H1 (cell line): ENCODE results near the gene GPC4. TPM values are rescaled to one million over a fixed set of nuclear protein-coding genes. Genes with fewer than 3 reads are reported as not detected.

Experiments used
- CTCF ChIA-PET: fragments of 300-600 bp; sonication (Branson Sonifier 250); formaldehyde crosslinking; loops from one replicate; lab custom pipeline; 2021; ENCODE audit not compliant: partially characterized antibody; lab: Charles Lee
- POLR2A ChIA-PET: fragments of 300-600 bp; sonication (Branson Sonifier 250); formaldehyde crosslinking; loops from one replicate; lab custom pipeline; 2021; ENCODE audit warnings: inconsistent platforms; ENCODE audit not compliant: partially characterized antibody; lab: Charles Lee
- DNase-seq, 2 experiments: peaks; one replicate each; pipeline versions ENCODE4 v3.0.0 to v3.0.0-alpha.2; 2010 to 2022; ENCODE audit warnings: low spot score in 2 of 2, low read depth in 1 of 2, mixed read lengths in 1 of 2
- FAIRE-seq: peaks from 2 replicates; lab custom pipeline; 2011; peaks lifted over from hg19 to GRCh38; lab: Jason Lieb, UNC
- H2AFZ ChIP-seq: 2 replicates; pipeline ENCODE4 v1.8.1; 2012; ENCODE audit warnings: low read length, inconsistent platforms
- H2AK5ac ChIP-seq: 2 replicates; pipeline ENCODE4 v1.6.1; 2013; ENCODE audit warnings: low read depth, low read length
- H2BK120ac ChIP-seq: replicated peaks from 2 replicates; pipeline ENCODE3; 2013; ENCODE audit warnings: low read depth, low read length, inconsistent platforms
- H2BK12ac ChIP-seq: 2 replicates; pipeline ENCODE4 v1.6.1; 2013; ENCODE audit warnings: low read depth, low read length
- H2BK15ac ChIP-seq: 2 replicates; pipeline ENCODE4 v1.6.1; 2013; ENCODE audit warnings: low read length
- H2BK20ac ChIP-seq: 2 replicates; pipeline ENCODE4 v1.6.1; 2013; ENCODE audit warnings: low read length
- H2BK5ac ChIP-seq: 2 replicates; pipeline ENCODE4 v1.6.1; 2013; ENCODE audit warnings: low read depth, low read length
- H3K14ac ChIP-seq: 2 replicates; pipeline ENCODE4 v1.6.1; 2013; ENCODE audit warnings: inconsistent platforms; ENCODE audit not compliant: insufficient read length
- H3K18ac ChIP-seq: 2 replicates; pipeline ENCODE4 v1.6.1; 2013; ENCODE audit warnings: low read length; ENCODE audit errors: extremely low read depth
- H3K23ac ChIP-seq: 2 replicates; pipeline ENCODE4 v1.6.1; 2013; ENCODE audit warnings: inconsistent platforms; ENCODE audit not compliant: insufficient read length
- H3K23me2 ChIP-seq: 2 replicates; pipeline ENCODE4 v1.6.1; 2013; ENCODE audit warnings: low read depth, low read length
- H3K27ac ChIP-seq: 2 replicates; pipeline ENCODE4 v1.6.1; 2011; ENCODE audit warnings: low read depth, low read length, inconsistent platforms
- H3K27me3 ChIP-seq, 4 experiments: replicated peaks in 1 of 4; 1 replicate in 1 of 4; 2 replicates in 3 of 4; pipeline versions ENCODE4 v1.6.1 to v1.8.1; 2011 to 2013; ENCODE audit warnings: low read length in 3 of 4, mild to moderate bottlenecking in 3 of 4, inconsistent platforms in 2 of 4, mixed read lengths in 2 of 4, moderate library complexity in 1 of 4; ENCODE audit not compliant: control insufficient read depth in 3 of 4, insufficient read depth in 3 of 4; ENCODE audit errors: extremely low read depth in 1 of 4
- H3K36me3 ChIP-seq, 4 experiments: 2 replicates each; pipeline versions ENCODE4 v1.6.1 to v1.8.1; 2011 to 2013; ENCODE audit warnings: mild to moderate bottlenecking in 4 of 4, low read length in 3 of 4, moderate library complexity in 2 of 4, control low read depth in 1 of 4, inconsistent platforms in 1 of 4; ENCODE audit not compliant: insufficient read depth in 4 of 4, control insufficient read depth in 2 of 4
- H3K4ac ChIP-seq: replicated peaks from 2 replicates; pipeline ENCODE3; 2013; ENCODE audit warnings: low read length, low read depth, mixed read lengths, inconsistent platforms; ENCODE audit not compliant: insufficient read length
- H3K4me1 ChIP-seq, 4 experiments: replicated peaks in 1 of 4; 1 replicate in 1 of 4; 2 replicates in 3 of 4; pipeline versions ENCODE4 v1.6.1 to v1.8.1; 2011 to 2013; ENCODE audit warnings: low read length in 3 of 4, inconsistent platforms in 2 of 4, mixed read lengths in 1 of 4; ENCODE audit not compliant: insufficient read depth in 4 of 4, control insufficient read depth in 3 of 4
- H3K4me2 ChIP-seq, 2 experiments: 2 replicates each; pipeline versions ENCODE4 v1.6.1 to v1.8.1; 2011 to 2013; ENCODE audit warnings: low read depth in 2 of 2, low read length in 2 of 2, control low read depth in 1 of 2, inconsistent platforms in 1 of 2, mild to moderate bottlenecking in 1 of 2; ENCODE audit not compliant: insufficient read depth in 1 of 2
- H3K4me3 ChIP-seq, 4 experiments: fragments of 200-600, 300-600 bp in 1 of 4; sonication (generic), shearing (Covaris generic), sonication (Bioruptor Twin) in 1 of 4; 2 replicates each; pipeline versions ENCODE4 v1.5.1 to v1.8.1; 2011 to 2016; ENCODE audit warnings: low read length in 4 of 4, low read depth in 3 of 4, control low read depth in 2 of 4, inconsistent platforms in 2 of 4, mild to moderate bottlenecking in 2 of 4, mixed read lengths in 1 of 4, moderate library complexity in 1 of 4; ENCODE audit not compliant: insufficient read depth in 2 of 4; ENCODE audit errors: extremely low read depth in 1 of 4
- H3K56ac ChIP-seq: replicated peaks from 2 replicates; pipeline ENCODE3; 2013; ENCODE audit warnings: low read depth, mild to moderate bottlenecking, mixed read lengths, low read length, inconsistent platforms; ENCODE audit not compliant: insufficient read length
- H3K79me1 ChIP-seq: 2 replicates; pipeline ENCODE4 v1.6.1; 2013; ENCODE audit warnings: low read depth, low read length, control low read depth
- H3K79me2 ChIP-seq, 2 experiments: 2 replicates each; pipeline versions ENCODE4 v1.6.1 to v1.8.1; 2012 to 2013; ENCODE audit warnings: low read length in 2 of 2, mild to moderate bottlenecking in 2 of 2, inconsistent platforms in 1 of 2; ENCODE audit not compliant: insufficient read depth in 2 of 2, control insufficient read depth in 1 of 2
- H3K9ac ChIP-seq, 4 experiments: replicated peaks in 1 of 4; 1 replicate in 1 of 4; 2 replicates in 3 of 4; pipeline versions ENCODE4 v1.6.1 to v1.8.1; 2011 to 2013; ENCODE audit warnings: low read depth in 3 of 4, low read length in 3 of 4, control low read depth in 2 of 4, mild to moderate bottlenecking in 2 of 4, moderate library complexity in 2 of 4, inconsistent platforms in 1 of 4; ENCODE audit errors: extremely low read depth in 1 of 4
- H3K9me3 ChIP-seq, 2 experiments: 2 replicates each; pipeline versions ENCODE4 v1.6.1 to v1.8.1; 2012 to 2013; ENCODE audit warnings: mild to moderate bottlenecking in 2 of 2, moderate library complexity in 2 of 2, control low read depth in 1 of 2, inconsistent platforms in 1 of 2, low read depth in 1 of 2, low read length in 1 of 2, mixed read lengths in 1 of 2; ENCODE audit not compliant: insufficient read depth in 2 of 2
- H4K20me1 ChIP-seq, 2 experiments: replicated peaks in 1 of 2; 2 replicates each; pipeline versions ENCODE3 to v1.8.1; 2011 to 2013; ENCODE audit warnings: inconsistent platforms in 2 of 2, low read length in 2 of 2, mild to moderate bottlenecking in 1 of 2; ENCODE audit not compliant: insufficient read depth in 2 of 2, control insufficient read depth in 1 of 2
- H4K5ac ChIP-seq: 2 replicates; pipeline ENCODE4 v1.6.1; 2013; ENCODE audit warnings: low read length, low read depth, mixed read lengths, inconsistent platforms; ENCODE audit not compliant: insufficient read length
- H4K8ac ChIP-seq: 2 replicates; pipeline ENCODE4 v1.8.0; 2013; ENCODE audit warnings: mild to moderate bottlenecking, moderate library complexity, low read length, inconsistent platforms; ENCODE audit not compliant: insufficient read depth; ENCODE audit errors: extremely low read depth
- H4K91ac ChIP-seq: replicated peaks from 2 replicates; pipeline ENCODE3; 2013; ENCODE audit warnings: low read length, mixed read lengths, inconsistent platforms; ENCODE audit not compliant: insufficient read length
- BACH1 ChIP-seq: IDR thresholded peaks from 2 replicates; pipeline ENCODE4 v1.6.1; 2012; ENCODE audit warnings: low read length, improper control_type of control experiment
- BCL11A ChIP-seq, 2 experiments: IDR thresholded peaks; one replicate each; pipeline ENCODE4 v1.6.1; 2011; ENCODE audit warnings: low read depth in 2 of 2, low read length in 2 of 2, mild to moderate bottlenecking in 2 of 2
- CEBPB ChIP-seq: IDR thresholded peaks from 2 replicates; pipeline ENCODE4 v1.6.1; 2012; ENCODE audit warnings: low read depth, low read length
- EGR1 ChIP-seq: IDR thresholded peaks from 2 replicates; pipeline ENCODE4 v1.6.1; 2011; ENCODE audit warnings: low read depth, low read length, borderline replicate concordance
- EZH2 ChIP-seq: fragments of 200-600 bp; sonication (generic); IDR thresholded peaks from 2 replicates; pipeline ENCODE4 v1.7.1; 2012; ENCODE audit warnings: low read depth, mild to moderate bottlenecking, moderate library complexity, low read length, inconsistent platforms; ENCODE audit not compliant: severe bottlenecking
- NRF1 ChIP-seq: IDR thresholded peaks from 2 replicates; pipeline ENCODE4 v1.6.1; 2011; ENCODE audit warnings: mild to moderate bottlenecking, low read depth, low read length, improper control_type of control experiment
- SP2 ChIP-seq: IDR thresholded peaks from 2 replicates; pipeline ENCODE4 v1.6.1; 2012; ENCODE audit warnings: mild to moderate bottlenecking, low read length, inconsistent platforms
- TBP ChIP-seq: IDR thresholded peaks from 2 replicates; pipeline ENCODE4 v1.6.1; 2011; ENCODE audit warnings: low read depth, low read length, improper control_type of control experiment
- ZNF274 ChIP-seq: IDR thresholded peaks from 2 replicates; pipeline ENCODE4 v1.7.0; 2012; ENCODE audit warnings: low read length, borderline replicate concordance; ENCODE audit errors: extremely low read depth
- WGBS, 2 experiments: shearing (Covaris generic) in 1 of 2; methylation state at CpG; one replicate each; pipeline versions ENCODE4 v1.1.6 to v1.1.7; 2013 to 2015; ENCODE audit warnings: low lambda C conversion rate in 2 of 2, mixed read lengths in 2 of 2, inconsistent platforms in 1 of 2, low coverage in 1 of 2, missing lambda C conversion rate in 1 of 2; ENCODE audit not compliant: insufficient replicate concordance in 2 of 2, insufficient coverage in 1 of 2, insufficient read length in 1 of 2; ENCODE audit errors: extremely low coverage in 1 of 2, missing lambda C conversion rate in 1 of 2; 5-methylcytosine and 5-hydroxymethylcytosine counted together
- polyA plus RNA-seq, 7 experiments: library from polyadenylated mRNA; depleted of rRNA in 3 of 7; stranded (reverse) in 5 of 7; unstranded in 2 of 7; fragments of >200 nt in 5 of 7; fragments of 200-250 nt in 2 of 7; gene quantifications; 1 replicate in 5 of 7; 2 replicates in 1 of 7; 4 replicates in 1 of 7; pipeline versions ENCODE4 v1.2.1 to v1.2.3, GENCODE V29; 2011 to 2013; ENCODE audit warnings: missing spikeins in 2 of 7, mixed read lengths in 2 of 7
- total RNA-seq: library from RNA; stranded (reverse); fragmentation: NEBNext Ultra II Directional; extraction: Animal tissue kit (Norgen Biotek cat#: 25700); gene quantifications from 2 replicates; pipeline ENCODE4 v1.2.1, GENCODE V29; 2021
- TF ChIP-seq, protein P1 (sequence below): IDR thresholded peaks from 2 replicates; pipeline ENCODE4 v1.6.1; 2011; ENCODE audit warnings: low read depth, mild to moderate bottlenecking, low read length; ENCODE audit not compliant: insufficient read depth

Gene GPC4
- total and polyA plus RNA-seq, 2 of the 8 experiments (the other 6 are each of a cell fraction or from before 2014, with no cell fraction given), result 46.8 to 230 TPM

DNA sequence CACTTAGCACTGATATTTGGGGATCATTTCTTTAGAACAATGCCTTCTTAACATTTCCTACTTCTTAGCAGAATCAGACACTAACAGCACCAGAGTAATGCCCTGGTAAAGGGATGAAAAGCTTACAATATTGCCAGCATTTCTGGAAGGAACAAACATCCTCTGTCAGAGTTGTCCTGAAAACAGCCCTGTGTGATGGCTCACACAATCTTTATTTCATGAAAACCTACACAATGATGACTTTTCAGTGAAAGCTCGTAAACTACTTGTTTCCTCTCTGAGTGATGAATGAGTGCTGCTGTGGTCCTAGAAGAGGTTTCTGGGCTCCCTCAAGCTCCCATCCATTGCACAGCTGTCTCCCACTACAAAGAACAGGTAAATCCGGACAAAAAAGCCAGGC, 52.8 kb downstream of the GPC4 start:
- no peaks in the 10 kb centered on the region for H3K23me2 ChIP-seq
- H3K56ac ChIP-seq, result no peak overlapping the region
- H2BK120ac ChIP-seq, result no peak overlapping the region
- H3K79me1 ChIP-seq, result no peaks in the 10 kb centered on the region
- DNase-seq (no peak), FAIRE-seq (peak; percentile 55)
- H3K9me3 ChIP-seq, result no peaks in the 10 kb centered on the region
- no peaks in the 10 kb centered on the region for H3K27me3 ChIP-seq
- H3K27ac ChIP-seq, result no peak overlapping the region
- H3K4me2 ChIP-seq, result no peak overlapping the region
- 0 out of 8 replicates have a peak, but pooled peaks cover 0 to 3% (median 0%) of the 10 kb centered on the region in 4 experiments for H3K36me3 ChIP-seq
- no peak overlapping the region for H3K23ac ChIP-seq
- TF ChIP-seq EGR1 (no peak), BACH1 (no peak), EZH2 (no peak), SP2 (no peak), CEBPB (no peak), ZNF274 (no peak), TBP (no peak), NRF1 (no peak), BCL11A (IDR thresholded peaks at IDR 0.05; ENCODE audit: low read depth in 2 of 2, low read length in 2 of 2) (no peak)
- TF ChIP-seq, protein P1, sequence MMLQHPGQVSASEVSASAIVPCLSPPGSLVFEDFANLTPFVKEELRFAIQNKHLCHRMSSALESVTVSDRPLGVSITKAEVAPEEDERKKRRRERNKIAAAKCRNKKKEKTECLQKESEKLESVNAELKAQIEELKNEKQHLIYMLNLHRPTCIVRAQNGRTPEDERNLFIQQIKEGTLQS, result no peak
- CTCF ChIA-PET, result interaction anchor here (0.7 kb wide), 1 partner anchor 14 kb away, joined by 3 read pairs; no protein-coding TSS in a partner anchor
- H2BK5ac ChIP-seq, result no peak overlapping the region
- H2BK20ac ChIP-seq, result no peak overlapping the region
- no peak overlapping the region for H3K9ac ChIP-seq
- H2AK5ac ChIP-seq, result no peak overlapping the region
- no peak overlapping the region for H3K18ac ChIP-seq
- H4K5ac ChIP-seq, result no peak overlapping the region
- no peak overlapping the region for H2AFZ ChIP-seq
- no peak overlapping the region for H3K4me3 ChIP-seq
- no peak overlapping the region for H2BK15ac ChIP-seq
- peaks cover 0 to 10% (median 4%) of the 10 kb centered on the region in 4 experiments; a peak in 3 of 7 replicates for H3K4me1 ChIP-seq
- peaks cover 6 to 100% of the 10 kb centered on the region in 2 experiments; a peak in 3 of 4 replicates for H3K79me2 ChIP-seq
- no peak overlapping the region for H4K91ac ChIP-seq
- H3K4ac ChIP-seq, result no peak overlapping the region
- no peak overlapping the region for H4K8ac ChIP-seq
- H4K20me1 ChIP-seq, result peaks cover 9 to 14% of the 10 kb centered on the region in 2 experiments
- POLR2A ChIA-PET, result interaction anchor here (1.3 kb wide), 1 partner anchor 9 kb away, joined by 3 read pairs; no protein-coding TSS in a partner anchor
- no peak overlapping the region for H3K14ac ChIP-seq
- H2BK12ac ChIP-seq, result no peak overlapping the region
- 83% methylated on average over 2 of the region's 2 CpGs; no CpG with 5 or more reads in 1 of the 2 experiments for WGBS, 2 experiments
